GM12891 (cell line): ENCODE results near the gene SDK1.

Experiments
- PAX5 ChIP-seq: IDR thresholded peaks from 2 replicates; pipeline ENCODE4 v1.6.1; 2011; ENCODE audit warnings: low read length, moderate library complexity, mild to moderate bottlenecking; ENCODE audit not compliant: insufficient read depth, severe bottlenecking
- POLR2A ChIP-seq: IDR thresholded peaks from 2 replicates; pipeline ENCODE4 v1.6.1; 2011; ENCODE audit warnings: low read depth, low read length, control low read depth
- POLR2AphosphoS5 ChIP-seq: IDR thresholded peaks from 2 replicates; pipeline ENCODE4 v1.6.1; 2011; ENCODE audit warnings: low read depth, low read length, control low read depth
- POU2F2 ChIP-seq: IDR thresholded peaks from 2 replicates; pipeline ENCODE4 v1.6.1; 2011; ENCODE audit warnings: low read depth, mild to moderate bottlenecking, control low read depth, low read length, moderate library complexity
- SPI1 ChIP-seq: IDR thresholded peaks from 2 replicates; pipeline ENCODE4 v1.6.1; 2011; ENCODE audit warnings: low read depth, low read length, control low read depth
- TAF1 ChIP-seq: IDR thresholded peaks from 2 replicates; pipeline ENCODE4 v1.6.1; 2011; ENCODE audit warnings: low read depth, low read length, control low read depth

GRCh38 chr7:3436746-3437145 is 135.7 kb downstream of the SDK1 start:
- TF ChIP-seq POLR2AphosphoS5 (no peak), POLR2A (no peak), TAF1 (no peak), PAX5 (no peak), SPI1 (no peak), POU2F2 (no peak)
